HG03558 (cell line): ENCODE results near the gene C14orf39.

Source experiments
- ATAC-seq: cut with Tn5 transposase; IDR thresholded peaks from one replicate; pipeline ENCODE4 v1.9.1; 2021; ENCODE audit warnings: moderate number of reproducible peaks; ENCODE audit not compliant: unreplicated experiment; ENCODE audit errors: extremely low read depth

C14orf39 gene, protein sequence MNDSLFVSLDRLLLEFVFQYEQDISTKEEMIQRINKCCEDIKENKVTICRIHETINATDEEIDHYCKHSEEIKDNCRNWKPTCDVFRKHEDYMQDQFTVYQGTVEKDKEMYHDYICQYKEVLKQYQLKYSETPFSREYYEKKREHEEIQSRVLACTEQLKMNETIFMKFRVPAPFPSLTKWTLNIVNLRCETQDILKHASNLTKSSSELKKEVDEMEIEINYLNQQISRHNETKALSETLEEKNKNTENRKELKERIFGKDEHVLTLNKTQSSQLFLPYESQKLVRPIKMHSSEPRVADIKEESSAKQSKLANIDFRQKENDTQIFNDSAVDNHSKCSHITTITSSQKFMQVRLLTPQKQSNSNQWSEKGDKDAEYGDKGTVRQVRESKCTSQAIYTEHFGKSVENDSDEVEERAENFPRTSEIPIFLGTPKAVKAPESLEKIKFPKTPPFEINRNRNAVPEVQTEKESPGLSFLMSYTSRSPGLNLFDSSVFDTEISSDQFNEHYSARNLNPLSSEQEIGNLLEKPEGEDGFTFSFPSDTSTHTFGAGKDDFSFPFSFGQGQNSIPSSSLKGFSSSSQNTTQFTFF

DNA sequence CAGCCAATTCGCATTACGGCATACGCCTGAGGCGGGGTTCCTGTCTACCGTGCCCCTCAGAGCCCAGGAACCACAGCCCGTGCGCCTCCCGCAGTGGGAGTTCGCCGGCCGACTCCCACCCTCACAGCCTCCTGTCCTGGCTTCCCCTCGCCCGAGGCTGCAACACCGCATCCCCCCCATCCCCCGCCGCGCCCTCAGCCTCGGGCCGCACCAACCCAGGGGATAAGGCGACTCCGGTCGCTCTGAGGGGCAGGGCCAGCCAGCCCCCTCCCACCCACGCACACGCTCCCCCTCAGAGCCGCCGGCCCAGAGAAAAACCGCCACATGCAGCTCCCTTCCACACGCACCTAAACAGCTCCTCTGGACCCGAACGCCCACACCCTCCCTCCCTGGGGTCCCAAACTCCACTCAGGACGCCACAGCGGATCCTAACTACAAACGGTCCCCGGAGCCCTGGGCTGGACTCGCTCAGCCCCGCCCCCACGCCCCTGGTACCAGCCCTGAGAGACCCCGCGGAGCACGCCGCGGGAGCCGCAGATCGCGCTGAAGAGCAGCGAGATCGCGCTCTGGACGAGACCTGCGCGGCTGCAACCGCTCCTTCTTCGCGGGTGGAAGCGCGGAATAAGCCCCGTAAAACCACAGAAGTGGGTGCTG is at the start of gene C14orf39:
Gene C14orf39 (minus strand): TSS at position 466 of the 654 bp plus-strand sequence. CDS start 985 bp downstream, outside the sequence.
- ATAC-seq: no peak

DNA sequence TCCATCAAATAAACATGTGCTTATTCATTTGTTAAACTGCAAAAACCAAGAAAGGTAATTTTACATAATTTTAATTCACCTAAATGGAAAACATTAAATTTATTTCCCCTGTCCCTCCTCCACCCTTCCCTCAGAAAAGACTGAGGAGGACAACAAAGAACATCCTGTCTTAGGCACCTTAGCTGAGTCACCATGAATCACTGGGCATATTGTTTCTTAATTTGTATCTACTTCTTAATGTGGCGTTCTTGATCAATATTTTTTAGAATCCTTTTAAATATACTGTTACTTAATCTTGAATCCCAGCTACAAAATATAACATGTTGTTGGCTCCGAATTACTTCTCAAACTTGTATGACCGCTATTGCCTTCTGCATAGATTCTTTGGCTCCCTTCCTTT is 46.6 kb upstream of the C14orf39 start:
- no peak for ATAC-seq

DNA sequence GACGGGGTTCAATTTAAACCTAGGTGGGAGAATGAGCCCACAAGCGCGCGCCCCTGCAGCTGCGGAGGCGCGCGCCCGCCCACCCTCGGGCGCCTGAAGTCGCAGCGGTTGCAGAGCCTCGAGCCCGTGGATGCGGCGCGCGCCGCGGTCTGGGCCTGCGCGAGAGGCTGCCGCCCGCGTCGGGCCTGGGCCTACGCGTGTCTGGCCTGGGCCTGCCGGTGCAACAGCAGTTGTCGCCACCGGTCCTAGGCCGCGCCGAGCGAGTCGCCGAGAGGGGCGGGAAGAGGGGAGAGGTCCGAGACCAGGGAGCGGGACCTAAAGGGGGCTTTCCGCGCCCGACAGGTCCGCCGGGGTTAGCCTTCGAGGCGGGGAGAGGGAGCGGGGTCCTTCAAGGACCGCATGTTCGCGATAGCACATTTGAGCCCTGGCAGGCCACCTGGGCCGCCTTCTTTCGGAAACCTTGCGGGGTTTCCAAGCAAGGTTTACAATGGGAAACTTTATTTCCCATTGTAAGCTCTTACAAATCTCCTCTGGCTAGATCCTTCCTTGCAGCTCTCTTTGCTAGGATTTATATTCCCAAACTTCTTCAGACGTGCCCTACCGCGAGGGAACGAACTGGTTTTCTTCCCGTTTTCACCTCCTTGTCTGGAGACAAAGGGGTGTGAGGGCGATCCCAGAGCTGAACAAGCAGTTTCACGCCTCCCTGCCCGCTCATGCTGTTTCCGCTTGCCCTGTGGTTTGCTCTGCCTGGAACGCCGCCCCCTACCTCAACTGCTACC is 29.8 kb upstream of the C14orf39 start:
- no peak for ATAC-seq

DNA sequence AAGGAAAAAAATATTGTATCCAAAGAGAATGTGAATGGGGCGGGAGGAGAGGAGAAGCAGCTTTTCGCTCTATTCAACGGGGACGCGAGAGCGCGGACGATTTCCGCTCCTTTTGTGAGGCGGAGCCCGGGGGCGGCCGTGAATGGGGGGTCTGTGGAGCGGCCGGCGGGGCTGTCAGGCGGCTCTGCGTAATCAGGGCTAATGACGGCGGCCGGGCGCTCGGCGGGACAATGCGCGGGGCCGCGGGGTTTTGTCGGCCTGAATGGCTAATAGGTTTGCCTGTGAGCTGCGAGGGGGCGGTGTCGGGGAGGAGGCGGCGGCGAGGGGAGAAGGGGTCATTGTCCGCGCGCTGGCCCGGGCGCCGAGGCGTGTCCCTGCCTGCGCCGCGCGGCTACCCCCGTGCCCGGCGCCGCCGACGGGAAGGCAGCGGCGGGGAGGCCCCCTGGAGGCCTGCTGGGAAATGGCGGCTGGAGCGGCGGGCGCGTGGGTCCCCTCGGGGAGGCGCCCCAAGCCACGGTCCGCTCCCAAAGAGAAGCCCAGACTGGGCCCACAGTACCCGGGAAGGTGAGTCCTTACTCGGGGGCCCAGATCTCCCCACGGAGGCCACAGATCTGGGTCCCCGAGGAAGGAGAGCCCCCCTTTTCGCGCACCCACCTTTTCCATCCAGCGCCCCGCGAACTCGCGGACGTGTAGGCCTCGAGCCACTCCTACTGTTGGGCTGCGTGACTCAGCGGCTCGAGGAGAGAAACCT is 29.1 kb upstream of the C14orf39 start:
- ATAC-seq: no peak

DNA sequence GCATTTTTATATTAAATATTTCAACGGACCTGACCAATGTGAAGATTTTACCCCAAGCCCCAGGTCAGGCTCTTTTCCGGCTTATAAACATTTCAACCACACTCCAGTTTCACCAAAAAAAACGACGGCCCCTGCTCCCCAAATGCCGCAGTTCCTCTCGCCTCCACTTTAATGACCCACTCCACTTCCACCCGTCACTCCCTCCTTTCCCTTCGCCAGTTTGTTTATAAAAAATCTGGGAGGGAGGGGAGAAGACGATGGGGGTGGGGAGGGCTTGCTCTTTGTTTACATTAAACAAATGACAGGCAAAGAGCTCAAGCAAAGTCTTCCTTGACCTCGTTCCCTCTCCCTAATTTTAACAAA is 28.5 kb upstream of the C14orf39 start:
- ATAC-seq: no peak

DNA sequence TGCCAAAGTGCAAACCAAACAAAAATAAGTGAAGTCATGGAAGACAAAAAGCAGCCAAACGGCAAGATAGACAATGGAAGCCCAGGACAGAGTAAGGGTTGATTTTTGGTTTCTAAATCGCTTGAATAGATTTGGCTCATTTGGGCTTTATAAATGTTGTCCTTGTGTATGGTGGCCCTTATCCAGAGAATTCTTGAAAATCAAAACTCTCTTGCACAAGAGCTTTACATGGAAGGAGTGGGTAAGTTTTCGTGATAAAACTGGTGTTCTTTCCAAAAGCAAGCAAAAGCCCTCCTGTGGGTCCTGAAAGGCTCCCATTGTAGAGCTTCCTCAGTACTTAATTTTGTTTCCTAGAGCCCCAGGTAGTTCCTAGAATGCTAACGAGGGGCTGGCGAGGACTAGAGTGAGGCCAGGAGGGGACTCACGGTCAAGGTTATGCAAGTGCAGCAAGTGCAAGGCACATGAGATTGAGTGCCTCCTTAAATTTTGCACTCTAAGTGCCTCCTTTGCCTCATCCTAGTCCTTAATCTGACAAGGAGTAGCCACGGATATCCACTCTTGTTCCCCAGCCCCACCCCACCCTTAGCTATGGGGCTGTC is 27.2 kb upstream of the C14orf39 start:
- ATAC-seq: no peak

DNA sequence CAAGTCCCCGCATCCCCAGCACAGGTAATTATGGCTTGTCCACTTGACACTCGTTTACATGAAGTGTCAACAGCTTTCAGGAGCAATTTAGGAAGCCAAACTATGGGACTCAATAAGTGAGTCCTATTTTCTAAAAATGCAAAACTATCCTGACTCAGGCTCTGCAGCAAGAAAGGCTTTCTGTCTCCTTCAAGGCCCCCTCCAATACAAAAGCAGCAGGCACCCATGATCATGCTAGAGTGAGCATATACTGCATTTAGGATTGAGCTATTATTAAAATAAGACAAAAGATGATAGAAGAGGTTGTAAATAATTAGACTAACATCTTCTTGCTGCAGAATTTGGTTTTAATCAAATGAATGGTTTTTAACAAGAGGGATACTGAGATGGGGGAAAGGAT is 26.3 kb upstream of the C14orf39 start:
- ATAC-seq: no peak

DNA sequence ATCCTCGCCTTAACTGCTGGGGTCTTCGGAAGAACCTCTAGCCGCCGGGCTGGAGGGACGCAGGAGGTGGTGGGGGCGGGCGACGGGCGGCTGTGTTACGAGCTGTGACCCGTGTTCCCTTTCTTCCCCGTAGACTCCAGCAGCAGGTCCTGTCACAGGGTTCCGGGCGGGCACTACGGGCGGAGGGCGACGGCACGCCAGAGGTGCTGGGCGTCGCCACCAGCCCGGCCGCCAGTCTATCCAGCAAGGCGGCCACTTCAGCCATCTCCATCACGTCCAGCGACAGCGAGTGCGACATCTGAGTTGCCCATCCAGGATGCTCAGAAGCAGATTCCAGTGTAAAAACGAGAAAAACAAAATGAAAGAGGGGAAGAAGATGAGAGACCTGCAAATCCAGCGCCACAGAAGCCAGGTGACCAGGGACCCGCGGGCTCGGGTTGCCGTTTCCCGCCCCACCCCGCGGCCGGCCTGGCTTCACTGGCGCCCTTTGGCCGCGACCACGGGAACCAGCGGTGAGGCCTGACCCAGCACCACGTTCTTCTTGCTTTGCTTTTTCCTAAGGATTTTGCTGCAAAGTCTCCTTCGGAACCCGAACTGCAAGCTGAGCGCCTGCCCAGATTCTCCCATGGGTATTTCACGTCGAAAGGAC is 25.2 kb upstream of the C14orf39 start:
- ATAC-seq: no peak

DNA sequence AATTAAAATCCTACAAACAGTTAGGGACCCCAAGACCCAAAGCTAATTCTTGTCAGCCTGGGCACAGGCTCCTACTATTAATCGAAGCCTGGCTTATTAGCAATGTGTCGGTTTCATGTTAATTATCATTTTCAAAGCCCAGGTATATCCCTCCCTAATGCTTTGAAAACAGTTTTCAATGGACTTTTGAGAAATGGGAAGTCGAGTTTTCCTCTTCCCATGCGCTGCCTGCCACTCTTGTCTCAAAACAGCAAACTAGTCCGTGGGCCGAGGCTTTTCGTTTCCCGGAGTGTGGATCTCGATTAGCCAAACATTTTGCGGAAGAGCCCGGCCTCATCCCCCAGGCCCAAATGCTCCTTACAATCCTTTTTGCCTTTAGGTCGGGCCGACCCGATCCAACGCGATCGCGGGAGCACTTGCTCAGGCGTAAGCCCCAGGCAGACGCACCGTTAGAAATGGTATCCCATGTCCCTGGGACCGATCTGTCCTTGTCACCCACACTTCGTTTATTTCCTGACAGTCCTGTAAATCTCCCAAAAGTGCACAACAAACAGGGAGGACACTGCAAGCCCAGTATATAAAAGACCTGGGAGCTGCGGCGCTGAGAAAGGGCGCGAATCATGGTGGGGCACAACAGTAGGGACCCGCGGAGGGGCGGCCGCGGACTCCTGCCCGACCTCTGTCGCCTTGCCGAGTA is 24.5 kb upstream of the C14orf39 start:
- ATAC-seq: no peak

DNA sequence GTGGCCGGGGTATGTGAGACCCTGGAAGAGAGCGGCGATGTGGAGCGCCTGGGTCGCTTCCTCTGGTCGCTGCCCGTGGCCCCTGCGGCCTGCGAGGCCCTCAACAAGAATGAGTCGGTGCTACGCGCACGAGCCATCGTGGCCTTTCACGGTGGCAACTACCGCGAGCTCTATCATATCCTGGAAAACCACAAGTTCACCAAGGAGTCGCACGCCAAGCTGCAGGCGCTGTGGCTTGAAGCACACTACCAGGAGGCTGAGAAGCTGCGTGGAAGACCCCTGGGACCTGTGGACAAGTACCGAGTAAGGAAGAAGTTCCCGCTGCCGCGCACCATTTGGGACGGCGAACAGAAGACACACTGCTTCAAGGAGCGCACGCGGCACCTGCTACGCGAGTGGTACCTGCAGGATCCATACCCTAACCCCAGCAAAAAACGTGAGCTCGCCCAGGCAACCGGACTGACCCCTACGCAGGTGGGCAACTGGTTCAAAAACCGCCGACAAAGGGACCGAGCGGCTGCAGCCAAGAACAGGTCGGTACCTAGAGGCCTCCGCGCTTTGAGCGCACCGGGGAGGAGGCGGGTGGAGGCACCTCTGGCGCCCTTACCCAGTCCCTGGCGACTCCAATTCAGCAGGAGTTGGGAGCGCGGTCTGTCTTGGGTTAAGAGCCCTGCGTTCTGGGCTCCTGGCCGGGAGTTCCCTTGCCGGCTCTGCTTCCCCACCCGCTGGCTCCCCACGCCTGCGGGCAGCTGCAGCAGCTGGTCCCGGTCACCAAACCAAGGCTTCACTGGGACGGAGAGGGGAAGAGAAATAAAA is 23.8 kb upstream of the C14orf39 start:
- ATAC-seq: no peak

DNA sequence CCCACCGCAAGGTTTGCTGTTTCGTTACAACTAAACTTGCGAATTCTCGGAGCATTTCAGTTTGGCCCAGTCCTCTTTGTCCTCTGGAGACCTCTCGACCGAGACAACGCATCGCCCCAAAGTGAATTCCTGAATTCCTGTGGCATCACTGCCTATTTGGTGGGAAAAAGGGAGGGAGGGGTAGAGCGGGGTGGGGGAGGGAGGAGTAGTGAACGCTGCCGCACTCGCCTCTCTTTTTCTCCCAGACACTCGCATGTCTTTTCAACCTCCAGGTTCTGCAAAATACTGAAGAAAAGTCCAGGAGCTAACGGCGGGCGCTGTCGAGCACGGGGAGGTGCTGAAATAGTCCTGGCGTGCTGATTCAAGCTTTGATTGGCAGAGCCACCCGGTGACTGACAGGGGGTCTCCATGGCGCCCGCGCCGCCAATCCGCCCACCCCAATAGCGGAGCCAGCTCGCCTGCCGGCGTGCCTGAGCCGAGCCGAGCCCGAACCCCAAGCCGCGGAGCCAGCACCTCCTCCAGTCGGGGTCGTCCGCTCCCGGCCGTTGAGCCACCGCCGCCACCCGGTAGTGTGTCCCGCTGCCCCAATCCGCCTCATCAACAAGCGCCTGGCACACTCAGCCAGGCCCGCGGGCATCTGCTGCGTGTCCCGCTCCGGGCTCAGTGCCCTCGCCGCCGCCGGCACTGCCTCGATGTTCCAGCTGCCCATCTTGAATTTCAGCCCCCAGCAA is 23.0 kb upstream of the C14orf39 start, which contains the start of gene SIX6:
Gene SIX6 (plus strand): TSS at position 440 of the 731 bp plus-strand sequence. CDS start 253 bp downstream, at position 693.
- no peak for ATAC-seq

DNA sequence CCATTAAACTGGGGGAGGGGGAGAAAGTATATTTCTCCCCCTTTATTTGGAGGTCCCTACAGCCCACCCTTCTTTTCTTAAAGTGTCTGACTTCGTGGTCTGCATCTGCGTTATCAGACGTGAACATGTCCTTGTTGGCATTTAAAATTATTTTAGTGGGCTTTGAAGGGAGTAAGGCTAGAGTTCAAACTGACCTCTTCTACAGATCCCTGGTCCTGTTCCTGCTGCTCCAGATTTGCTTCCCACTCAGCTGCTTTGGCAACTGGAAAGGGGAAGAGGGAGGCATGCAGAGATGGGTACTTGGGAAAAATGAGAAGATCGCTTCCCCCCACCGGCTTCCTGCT is 22.5 kb upstream of the C14orf39 start:
- no peak for ATAC-seq

DNA sequence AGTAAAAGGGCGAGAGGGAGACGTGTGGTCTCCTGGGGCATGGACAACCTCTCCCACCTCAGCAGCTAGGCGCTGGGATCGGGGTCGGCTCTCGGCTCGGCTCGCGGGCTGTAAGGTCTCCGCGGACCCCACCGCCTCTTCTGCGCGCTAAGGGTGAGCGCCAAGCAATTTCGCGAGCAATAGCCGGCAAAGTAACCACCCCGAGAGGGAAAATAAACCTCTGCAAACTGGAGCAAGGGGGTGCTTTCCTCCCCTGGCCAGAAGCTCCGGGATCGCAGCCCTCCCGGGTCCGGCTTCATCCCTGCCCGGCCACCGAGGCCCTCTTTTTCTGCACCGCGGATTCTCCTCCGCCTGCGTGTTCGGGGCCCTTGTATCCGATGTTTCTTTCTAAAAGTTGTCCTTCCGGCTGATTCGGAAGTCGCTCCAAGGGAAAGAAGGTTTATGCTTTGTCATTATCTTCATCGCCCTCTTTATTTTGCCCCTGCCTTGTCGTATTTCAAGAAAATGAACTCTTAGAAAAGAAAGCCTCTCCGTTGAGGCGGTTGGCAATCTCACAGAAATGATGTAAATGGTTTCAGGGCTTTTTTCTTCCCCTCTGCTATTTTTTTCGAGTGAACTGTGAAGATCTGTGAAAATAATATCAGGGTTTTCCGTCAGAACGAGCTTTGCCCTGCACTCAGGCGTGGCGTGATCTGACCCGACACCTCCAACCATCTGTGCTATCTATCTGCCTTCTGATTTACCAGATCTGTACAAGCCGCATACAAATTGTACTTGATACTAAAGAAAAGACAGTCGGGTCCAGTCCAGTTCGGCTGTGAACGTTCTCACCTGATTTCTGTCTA is 21.3 kb upstream of the C14orf39 start:
- ATAC-seq: no peak

DNA sequence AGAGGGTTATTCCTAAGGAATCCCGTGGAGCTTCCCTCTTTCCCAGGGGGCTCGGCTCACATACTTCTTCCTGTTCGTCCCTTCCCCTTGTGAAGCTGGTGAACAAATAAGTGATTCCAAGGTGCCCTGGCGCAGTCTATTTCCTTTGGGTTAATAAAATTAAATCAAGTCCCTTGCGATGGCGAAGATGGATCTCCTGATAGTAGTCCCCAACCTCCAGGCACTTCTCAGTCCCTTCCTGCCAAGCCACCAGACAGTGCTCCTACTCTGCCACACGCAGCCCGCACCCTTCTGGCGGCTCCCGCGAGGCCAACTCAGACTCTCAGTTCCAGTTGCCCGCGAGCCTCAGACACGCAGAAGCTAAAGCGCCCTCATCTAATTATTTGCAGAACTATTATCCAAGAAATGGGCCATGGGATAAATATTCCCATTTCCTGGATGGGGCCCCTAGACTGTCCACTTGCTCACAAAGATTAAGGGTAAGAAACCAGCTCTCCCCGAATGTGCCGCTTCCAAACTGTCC is 20.7 kb upstream of the C14orf39 start:
- ATAC-seq: no peak

DNA sequence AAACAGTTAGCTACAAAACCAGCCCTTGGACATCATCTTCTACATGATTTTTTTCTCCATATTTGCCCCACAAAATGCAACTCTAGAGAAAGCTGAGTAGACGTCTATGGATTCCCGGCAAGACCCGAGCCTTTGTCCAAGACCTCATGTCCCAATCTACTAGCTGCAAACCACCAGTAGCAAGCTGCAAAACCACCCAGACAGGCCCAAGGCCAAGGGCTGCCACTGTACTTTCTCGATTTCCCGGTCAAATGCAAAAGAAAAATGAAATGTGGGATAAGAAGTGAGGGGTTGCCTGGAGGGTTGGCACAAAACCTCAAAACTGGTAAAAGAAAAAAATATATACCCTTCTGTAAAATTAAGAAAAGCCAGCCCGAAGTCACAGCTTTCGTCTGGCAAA is 20.1 kb upstream of the C14orf39 start:
- ATAC-seq: no peak

DNA sequence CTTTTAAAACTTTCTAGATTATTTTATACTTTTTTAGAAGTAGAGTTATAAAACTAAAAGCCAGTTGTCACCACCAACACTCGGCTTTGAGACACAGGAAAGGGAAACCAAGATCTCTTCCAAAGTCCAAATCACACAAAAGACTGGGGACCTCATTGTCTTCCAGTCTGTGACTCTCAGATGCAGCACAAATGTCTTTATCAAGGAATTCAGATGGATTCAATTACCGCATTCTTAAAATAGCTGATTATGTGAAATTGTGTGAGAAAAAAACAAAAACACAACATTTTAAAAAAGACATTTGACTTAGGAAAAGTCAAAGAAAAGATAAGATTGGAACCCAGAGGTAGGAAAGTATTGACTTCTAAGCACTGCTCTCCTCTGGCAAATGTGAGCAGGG is 19.6 kb upstream of the C14orf39 start:
- no peak for ATAC-seq
